Right ventricle myocardium superior (tissue), 1 donor: ENCODE measurements around the gene U2AF1L4. TPM values are rescaled to one million over a fixed set of nuclear protein-coding genes. Genes with fewer than 3 reads are reported as not detected.
A peak's percentile ranks its signal among the peaks of the same experiment; 100 is the strongest.

Experiments used
- ATAC-seq: fragments of 200-7000 bp; cut with Tn5 transposase; one replicate; pipeline ENCODE4 v1.9.1; 2020; ENCODE audit warnings: mild to moderate bottlenecking; ENCODE audit not compliant: poor library complexity
- DNase-seq: peaks from one replicate; pipeline ENCODE4 v3.0.0-alpha.2; 2020
- intact Hi-C: fragments of 100-400 bp; cut with DNase I; formaldehyde crosslinking; loops from one replicate; pipeline ENCODE4 v1.11.2; 2022
- total RNA-seq: library from RNA; stranded (reverse); fragmentation: NEBNext Ultra II Directional; extraction: Animal tissue kit (Norgen Biotek cat#: 25700); gene quantifications from one replicate; pipeline ENCODE4 v1.2.1, GENCODE V29; 2021
- donor health status: DM: no; HTN: yes; CAD: no; lungs with severe emphysema.

U2AF1L4 gene
- total RNA-seq, 1 donor from 2014 or later: 22.6 TPM

DNA sequence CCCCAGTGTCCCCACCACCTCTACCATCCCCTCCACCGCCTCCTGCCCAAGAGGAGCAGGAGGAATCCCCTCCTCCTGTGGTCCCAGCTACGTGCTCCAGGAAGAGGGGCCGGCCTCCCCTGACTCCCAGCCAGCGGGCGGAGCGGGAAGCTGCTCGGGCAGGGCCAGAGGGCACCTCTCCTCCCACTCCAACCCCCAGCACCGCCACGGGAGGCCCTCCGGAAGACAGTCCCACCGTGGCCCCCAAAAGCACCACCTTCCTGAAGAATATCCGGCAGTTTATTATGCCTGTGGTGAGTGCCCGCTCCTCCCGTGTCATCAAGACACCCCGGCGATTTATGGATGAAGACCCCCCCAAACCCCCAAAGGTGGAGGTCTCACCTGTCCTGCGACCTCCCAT, 24.6 kb downstream of the U2AF1L4 start:
- intact Hi-C loops: no loop called here
- ATAC-seq: no peak

GRCh38 chr19:35720163-35720524, 25.1 kb downstream of the U2AF1L4 start:
- intact Hi-C loops: no loop called here
- ATAC-seq: no peak
- no peak for DNase-seq

More for the DNA sequence above, 24.6 kb downstream of the U2AF1L4 start:
- DNase-seq: no peak

DNA sequence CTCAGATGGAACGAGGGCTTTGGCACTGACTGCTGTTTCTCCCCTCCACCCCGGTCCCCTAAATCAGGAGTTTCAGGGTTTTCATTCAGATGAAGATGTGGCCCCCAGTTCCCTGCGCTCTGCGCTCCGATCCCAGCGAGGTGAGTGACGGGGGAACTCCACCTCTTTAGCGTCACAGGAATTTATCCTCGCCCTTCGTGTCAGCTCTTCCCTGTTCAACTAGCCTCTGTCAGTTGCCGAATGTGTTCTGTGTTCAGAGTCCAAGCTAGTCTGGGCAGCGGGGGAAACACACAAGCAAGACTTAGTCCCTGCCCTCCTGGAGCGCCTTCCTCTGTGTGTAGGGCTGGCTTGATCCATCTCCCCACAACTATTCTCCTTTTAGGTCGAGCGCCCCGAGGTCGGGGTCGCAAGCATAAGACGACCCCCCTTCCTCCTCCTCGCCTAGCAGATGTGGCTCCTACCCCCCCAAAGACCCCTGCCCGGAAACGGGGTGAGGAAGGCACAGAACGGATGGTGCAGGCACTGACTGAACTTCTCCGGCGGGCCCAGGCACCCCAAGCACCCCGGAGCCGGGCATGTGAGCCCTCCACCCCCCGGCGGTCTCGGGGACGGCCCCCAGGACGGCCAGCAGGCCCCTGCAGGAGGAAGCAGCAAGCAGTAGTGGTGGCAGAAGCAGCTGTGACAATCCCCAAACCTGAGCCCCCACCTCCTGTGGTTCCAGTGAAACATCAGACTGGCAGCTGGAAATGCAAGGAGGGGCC, 25.6 kb downstream of the U2AF1L4 start:
- intact Hi-C loops: loop anchor here (10.0 kb wide), 2 partner anchors 175 to 215 kb away; partner anchors contain the start of genes LRFN3 and TMEM147
- ATAC-seq: no peak
- DNase-seq: no peak

GRCh38 chr19:35718345-35719041, 26.7 kb downstream of the U2AF1L4 start:
- ATAC-seq: no peak
- intact Hi-C loops: loop anchor here (10.0 kb wide), 2 partner anchors 174 to 216 kb away; partner anchors contain the start of genes LRFN3 and TMEM147

GRCh38 chr19:35717665-35718344, 27.4 kb downstream of the U2AF1L4 start, which contains the start of gene KMT2B:
TSS of gene KMT2B (plus strand) at chr19:35718003. CDS start at chr19:35718019, 16 bp downstream.
- intact Hi-C loops: loop anchor here (2.0 to 10.0 kb wide), 3 partner anchors 23 to 217 kb away; partner anchors contain the start of genes LRFN3 and TMEM147
- ATAC-seq (peak; percentile 82), DNase-seq (no peak)

More at GRCh38 chr19:35718345-35719041, 26.7 kb downstream of the U2AF1L4 start:
- DNase-seq: no peak

- DNase-seq: peak; percentile 97
- intact Hi-C loops: loop anchor here (2.0 to 10.0 kb wide), 3 partner anchors 22 to 218 kb away; partner anchors contain the start of genes LRFN3 and TMEM147
These were observed 28.2 kb downstream of the U2AF1L4 start for GRCh38 chr19:35716801-35717664.

DNA sequence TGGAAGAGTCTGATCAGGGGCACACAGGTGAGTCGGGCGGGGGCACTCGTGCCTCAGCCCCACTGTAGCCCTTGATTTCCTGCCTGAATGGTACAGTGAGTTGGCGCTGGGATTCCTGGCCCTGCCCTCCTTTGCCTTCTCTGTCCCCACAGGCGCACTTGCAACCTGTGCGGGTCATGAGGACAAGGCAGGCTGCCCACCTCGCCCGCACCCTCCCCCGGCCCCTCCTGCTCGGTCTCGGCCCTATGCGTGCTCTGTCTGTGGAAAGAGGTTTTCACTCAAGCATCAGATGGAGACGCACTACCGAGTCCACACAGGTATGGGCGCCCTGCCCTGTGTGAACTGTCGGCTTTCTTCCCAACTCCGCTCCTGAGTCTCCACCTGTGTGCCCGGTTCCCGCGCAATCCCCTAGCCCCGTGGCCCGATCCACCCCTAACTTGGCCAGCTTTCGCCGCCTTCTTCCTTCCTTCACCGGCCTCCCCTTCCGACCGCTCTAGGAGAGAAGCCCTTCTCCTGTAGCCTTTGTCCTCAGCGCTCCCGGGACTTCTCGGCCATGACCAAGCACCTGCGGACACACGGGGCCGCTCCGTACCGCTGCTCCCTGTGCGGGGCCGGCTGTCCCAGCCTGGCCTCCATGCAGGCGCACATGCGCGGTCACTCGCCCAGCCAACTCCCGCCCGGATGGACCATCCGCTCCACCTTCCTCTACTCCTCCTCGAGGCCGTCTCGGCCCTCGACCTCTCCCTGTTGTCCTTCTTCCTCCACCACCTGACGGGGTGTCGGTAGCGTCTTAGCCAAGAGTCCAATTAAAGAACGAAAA, 29.0 kb downstream of the U2AF1L4 start:
- intact Hi-C loops: loop anchor here (2.0 to 10.0 kb wide), 3 partner anchors 21 to 219 kb away; partner anchors contain the start of genes LRFN3 and TMEM147
- DNase-seq (peak; percentile 83), ATAC-seq (peak; percentile 52)

More at GRCh38 chr19:35716801-35717664, 28.2 kb downstream of the U2AF1L4 start:
- ATAC-seq: peak; percentile 95

DNA sequence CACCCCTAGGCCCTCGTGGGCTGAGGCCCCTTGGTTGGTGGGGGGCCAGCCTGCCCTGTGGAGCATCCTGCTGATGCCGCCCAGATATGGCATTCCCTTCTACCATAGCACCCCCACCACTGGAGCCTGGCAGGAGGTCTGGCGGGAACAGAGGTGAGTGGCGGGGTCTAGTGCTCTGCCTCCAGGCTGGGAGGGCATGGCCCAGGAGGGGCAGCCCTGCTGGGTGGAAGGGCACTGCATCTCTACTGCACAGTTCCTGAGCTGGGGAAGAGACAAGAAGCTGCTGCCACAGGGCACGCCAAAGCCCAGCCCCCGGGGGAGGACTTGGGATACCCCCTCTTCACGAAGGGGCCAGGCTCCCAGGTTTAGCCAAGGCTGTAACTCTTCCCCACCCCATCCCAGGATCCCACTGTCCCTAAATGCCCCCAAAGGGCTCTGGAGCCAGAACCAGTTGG, 29.8 kb downstream of the U2AF1L4 start:
- intact Hi-C loops: loop anchor here (10.0 kb wide), 2 partner anchors 171 to 219 kb away; partner anchors contain the start of genes LRFN3 and TMEM147
- ATAC-seq: no peak
- DNase-seq: no peak

DNA sequence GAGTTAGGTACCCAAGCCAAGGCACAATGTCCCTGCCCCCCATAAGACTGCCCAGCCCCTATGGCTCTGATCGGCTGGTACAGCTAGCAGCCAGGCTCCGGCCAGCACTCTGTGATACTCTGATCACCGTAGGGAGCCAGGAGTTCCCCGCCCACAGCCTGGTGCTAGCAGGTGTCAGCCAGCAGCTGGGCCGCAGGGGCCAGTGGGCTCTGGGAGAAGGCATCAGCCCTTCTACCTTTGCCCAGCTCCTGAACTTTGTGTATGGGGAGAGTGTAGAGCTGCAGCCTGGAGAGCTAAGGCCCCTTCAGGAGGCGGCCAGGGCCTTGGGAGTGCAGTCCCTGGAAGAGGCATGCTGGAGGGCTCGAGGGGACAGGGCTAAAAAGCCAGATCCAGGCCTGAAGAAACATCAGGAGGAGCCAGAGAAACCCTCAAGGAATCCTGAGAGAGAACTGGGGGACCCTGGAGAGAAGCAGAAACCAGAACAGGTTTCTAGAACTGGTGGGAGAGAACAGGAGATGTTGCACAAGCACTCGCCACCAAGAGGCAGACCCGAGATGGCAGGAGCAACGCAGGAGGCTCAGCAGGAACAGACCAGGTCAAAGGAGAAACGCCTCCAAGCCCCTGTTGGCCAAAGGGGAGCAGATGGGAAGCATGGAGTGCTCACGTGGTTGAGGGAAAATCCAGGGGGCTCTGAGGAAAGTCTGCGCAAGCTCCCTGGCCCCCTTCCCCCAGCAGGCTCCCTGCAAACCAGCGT, 30.4 kb downstream of the U2AF1L4 start:
- DNase-seq: no peak
- ATAC-seq: no peak
- intact Hi-C loops: loop anchor here (10.0 kb wide), 2 partner anchors 170 to 220 kb away; partner anchors contain the start of genes LRFN3 and TMEM147

- intact Hi-C loops: loop anchor here (10.0 kb wide), 2 partner anchors 169 to 221 kb away; partner anchors contain the start of genes LRFN3 and TMEM147
- ATAC-seq: no peak
- no peak for DNase-seq
These were observed 31.2 kb downstream of the U2AF1L4 start for GRCh38 chr19:35713904-35714495.

DNA sequence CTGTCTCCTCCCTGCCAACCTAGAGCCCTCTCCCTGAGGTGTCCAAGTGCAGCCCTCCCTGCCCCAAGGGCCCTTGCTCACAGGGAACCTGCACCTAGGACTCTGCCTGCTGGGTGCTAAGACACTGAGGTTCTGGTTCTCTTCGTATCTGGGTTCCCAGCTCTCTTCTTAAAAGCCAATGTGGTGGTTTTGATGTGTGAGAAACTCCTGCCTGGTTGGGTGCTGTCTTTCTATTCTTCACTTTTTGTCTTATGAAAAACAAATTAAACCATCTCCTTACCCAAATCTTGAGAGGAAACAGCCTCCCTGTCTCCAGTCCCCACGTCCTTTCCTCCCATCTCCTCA, 31.7 kb downstream of the U2AF1L4 start:
- intact Hi-C loops: loop anchor here (10.0 kb wide), 2 partner anchors 169 to 221 kb away; partner anchors contain the start of genes LRFN3 and TMEM147
- DNase-seq (no peak), ATAC-seq (no peak)

DNA sequence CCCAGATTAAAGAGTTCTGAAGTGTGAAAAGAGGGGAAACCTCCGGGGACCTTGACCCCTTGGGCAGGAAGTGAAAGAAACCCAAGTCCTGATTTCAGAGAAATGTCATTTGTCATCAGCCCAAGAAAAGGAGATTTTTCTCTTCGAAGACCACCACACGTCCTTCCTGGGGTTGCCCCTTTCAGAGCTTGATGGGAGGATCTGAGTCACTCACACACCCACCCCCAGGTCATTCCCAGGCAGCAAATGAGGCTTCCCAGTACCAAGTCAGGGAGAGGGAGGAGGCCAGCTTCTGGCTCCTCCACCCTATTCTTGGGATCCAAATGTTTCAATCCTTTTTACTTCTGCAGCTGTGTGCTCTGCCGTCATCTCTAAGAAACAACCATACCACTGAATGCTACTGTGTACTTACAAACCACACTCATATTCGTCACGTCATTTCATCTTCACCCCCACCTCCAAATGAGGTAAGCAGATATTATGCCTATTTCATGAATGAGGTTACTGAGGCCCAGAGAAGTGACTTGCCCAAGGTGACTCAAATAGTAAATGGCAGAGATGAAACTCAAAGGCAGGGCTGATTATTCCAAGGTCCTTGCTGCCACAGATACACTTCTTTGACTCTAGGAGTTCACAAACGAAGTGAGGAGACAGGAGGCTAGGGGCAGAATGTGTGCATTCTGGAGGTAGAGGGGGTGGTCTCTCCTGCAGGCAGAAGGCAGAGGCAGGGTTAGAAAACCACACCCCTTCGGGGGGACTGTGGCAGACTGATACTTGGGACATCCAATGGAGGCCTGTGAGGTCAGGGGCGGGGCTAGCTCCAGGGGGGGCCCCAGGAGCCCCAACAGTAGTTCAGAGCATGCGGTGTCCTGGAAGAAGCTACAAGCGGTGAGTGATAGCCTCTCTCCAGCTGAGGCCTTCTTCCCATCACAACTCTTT, 32.4 kb downstream of the U2AF1L4 start:
- intact Hi-C loops: loop anchor here (10.0 kb wide), 2 partner anchors 168 to 222 kb away; partner anchors contain the start of genes LRFN3 and TMEM147
- no peak for ATAC-seq
- no peak for DNase-seq

- ATAC-seq: no peak
- no peak for DNase-seq
- intact Hi-C loops: loop anchor here (10.0 kb wide), 2 partner anchors 166 to 224 kb away; partner anchors contain the start of genes LRFN3 and TMEM147
These were observed 34.2 kb downstream of the U2AF1L4 start for GRCh38 chr19:35710784-35711723.
